Lower leg skin (tissue), 4 donors: ENCODE data around the gene SHANK3. TPM values are rescaled to one million over a fixed set of nuclear protein-coding genes. Genes with fewer than 3 reads are reported as not detected.
A peak's percentile ranks its signal among the peaks of the same experiment; 100 is the strongest.

ENCODE experiments used
- DNase-seq, 2 donors: peaks; one replicate each; pipeline ENCODE4 v3.0.0-alpha.2; 2019; ENCODE audit warnings: low spot score in 2 of 2
- H3K4me3 ChIP-seq: fragments of 200-600 bp; sonication (generic); 2 replicates; pipeline ENCODE4 v1.5.1; 2017; ENCODE audit warnings: mild to moderate bottlenecking, low read depth; ENCODE audit not compliant: poor library complexity, severe bottlenecking
- CTCF ChIP-seq, 3 donors: fragments of 450-650 bp; IDR thresholded peaks; one replicate each; pipeline ENCODE4 v1.5.1; 2016; ENCODE audit warnings: antibody characterized with exemption in 3 of 3, mild to moderate bottlenecking in 3 of 3, moderate library complexity in 2 of 3
- POLR2A ChIP-seq, 2 donors: fragments of 450-650 bp; IDR thresholded peaks; one replicate each; pipeline ENCODE4 v1.6.1; 2016 to 2017; ENCODE audit warnings: antibody characterized with exemption in 2 of 2, mild to moderate bottlenecking in 1 of 2, moderate library complexity in 1 of 2
- WGBS, 2 donors: methylation state at CpG; one replicate each; pipeline ENCODE4 v1.1.5; 2018; 5-methylcytosine and 5-hydroxymethylcytosine counted together
- intact Hi-C: fragments of 100-400 bp; cut with DNase I; formaldehyde crosslinking; loops from one replicate; pipeline ENCODE4 v1.15.0; 2023; ENCODE audit warnings: low total_unique reads
- total RNA-seq, 4 donors: library from RNA; depleted of rRNA; stranded (reverse); fragments of >200 nt; gene quantifications; one replicate each; pipeline ENCODE4 v1.1.0, GENCODE V29; 2016

The SHANK3 gene
- total RNA-seq, 4 donors from 2014 or later = 4.0 to 8.9 (median 6.8) TPM

- intact Hi-C loops = no loop called here
- peak in 1 of 2 donors; percentile 82 for DNase-seq
- 88 to 93% methylated on average over 14 to 15 of the region's 15 CpGs for WGBS, 2 donors
These were observed 26.6 kb downstream of the SHANK3 start for GRCh38 chr22:50699001-50699755.

GRCh38 chr22:50699756-50700386 is 27.2 kb downstream of the SHANK3 start:
- intact Hi-C loops = no loop called here
- peak in 1 of 2 donors; percentile 84 for DNase-seq
- TF ChIP-seq CTCF (IDR thresholded peaks at IDR 0.05) = no peak
- TF ChIP-seq POLR2A (IDR thresholded peaks at IDR 0.05) = no peak
- H3K4me3 ChIP-seq = no peak overlapping the region
- WGBS, 2 donors = 81 to 86% methylated on average over 14 to 15 of the region's 15 CpGs

More at GRCh38 chr22:50699001-50699755, 26.6 kb downstream of the SHANK3 start:
- TF ChIP-seq CTCF (IDR thresholded peaks at IDR 0.05) (no peak), POLR2A (IDR thresholded peaks at IDR 0.05) (no peak)
- H3K4me3 ChIP-seq = no peak overlapping the region

GRCh38 chr22:50700387-50701075 is 27.9 kb downstream of the SHANK3 start:
- TF ChIP-seq CTCF (IDR thresholded peaks at IDR 0.05) (no peak), POLR2A (IDR thresholded peaks at IDR 0.05) (no peak)
- peak in 1 of 2 donors; percentile 85 for DNase-seq
- H3K4me3 ChIP-seq = no peak overlapping the region
- 81 to 82% methylated on average over 19 of the region's 19 CpGs for WGBS, 2 donors
- intact Hi-C loops = no loop called here

GRCh38 chr22:50701076-50701419 is 28.4 kb downstream of the SHANK3 start:
- TF ChIP-seq CTCF (IDR thresholded peaks at IDR 0.05) = no peak
- TF ChIP-seq POLR2A (IDR thresholded peaks at IDR 0.05) = no peak
- 55 to 83% methylated on average over 7 of the region's 7 CpGs for WGBS, 2 donors
- intact Hi-C loops = no loop called here
- no peak overlapping the region for H3K4me3 ChIP-seq
- peak in 1 of 2 donors; percentile 83 for DNase-seq

GRCh38 chr22:50701428-50702154 is 29.0 kb downstream of the SHANK3 start:
- intact Hi-C loops = no loop called here
- WGBS, 2 donors = 85 to 88% methylated on average over 11 of the region's 11 CpGs
- DNase-seq = peak in 1 of 2 donors; percentile 75
- H3K4me3 ChIP-seq = no peak overlapping the region
- TF ChIP-seq CTCF (IDR thresholded peaks at IDR 0.05) = no peak
- no peak for TF ChIP-seq POLR2A (IDR thresholded peaks at IDR 0.05)
